ENCODE results near the gene SHC3.

GRCh38 chr9:89179895-89180734, 1.5 kb upstream of the SHC3 start:
- TF ChIP-seq CTCF (IDR thresholded peaks at IDR 0.05), result no peak
- peak; percentile 79 to 81 for TF ChIP-seq POLR2AphosphoS5 (IDR thresholded peaks at IDR 0.05)
